ENCODE results near the gene WDR49.

WDR49 gene

DNA sequence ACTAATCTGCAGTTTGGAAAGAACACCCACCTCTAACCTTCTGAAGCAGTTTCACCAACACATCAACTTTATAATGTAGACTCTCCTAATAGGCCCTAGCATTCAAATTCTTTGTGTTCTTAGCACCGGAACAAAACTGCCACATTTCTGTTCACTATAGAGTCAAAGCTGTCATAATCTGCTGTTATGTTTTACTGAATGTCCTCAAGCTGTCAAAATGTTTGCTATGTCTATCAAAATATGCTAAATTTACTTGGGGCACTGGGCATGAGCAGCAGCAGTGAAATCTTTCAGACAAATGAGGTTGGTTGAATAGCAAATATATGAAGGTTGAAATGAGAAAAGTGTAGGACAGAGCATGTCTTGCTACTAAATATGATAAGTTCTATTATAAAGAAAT, 1.9 kb downstream of the WDR49 start:
- DNase-seq = no peak
- TF ChIP-seq, protein P1, sequence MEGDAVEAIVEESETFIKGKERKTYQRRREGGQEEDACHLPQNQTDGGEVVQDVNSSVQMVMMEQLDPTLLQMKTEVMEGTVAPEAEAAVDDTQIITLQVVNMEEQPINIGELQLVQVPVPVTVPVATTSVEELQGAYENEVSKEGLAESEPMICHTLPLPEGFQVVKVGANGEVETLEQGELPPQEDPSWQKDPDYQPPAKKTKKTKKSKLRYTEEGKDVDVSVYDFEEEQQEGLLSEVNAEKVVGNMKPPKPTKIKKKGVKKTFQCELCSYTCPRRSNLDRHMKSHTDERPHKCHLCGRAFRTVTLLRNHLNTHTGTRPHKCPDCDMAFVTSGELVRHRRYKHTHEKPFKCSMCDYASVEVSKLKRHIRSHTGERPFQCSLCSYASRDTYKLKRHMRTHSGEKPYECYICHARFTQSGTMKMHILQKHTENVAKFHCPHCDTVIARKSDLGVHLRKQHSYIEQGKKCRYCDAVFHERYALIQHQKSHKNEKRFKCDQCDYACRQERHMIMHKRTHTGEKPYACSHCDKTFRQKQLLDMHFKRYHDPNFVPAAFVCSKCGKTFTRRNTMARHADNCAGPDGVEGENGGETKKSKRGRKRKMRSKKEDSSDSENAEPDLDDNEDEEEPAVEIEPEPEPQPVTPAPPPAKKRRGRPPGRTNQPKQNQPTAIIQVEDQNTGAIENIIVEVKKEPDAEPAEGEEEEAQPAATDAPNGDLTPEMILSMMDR (IDR thresholded peaks at IDR 0.05; ENCODE audit: low read depth, low read length, missing control alignments) = no peak
- no peak overlapping the region for H3K4me3 ChIP-seq (ENCODE audit: low read depth, low read length)
- no peak overlapping the region for H3K27ac ChIP-seq
- in situ Hi-C loops (cut with HindIII; ENCODE audit: low pct_ligation_motif_present, low sequenced_read_pairs) = no loop called here
- no peaks in the 10 kb centered on the region for H3K27me3 ChIP-seq (replicated peaks)
- H3K36me3 ChIP-seq (replicated peaks) = no peaks in the 10 kb centered on the region

DNA sequence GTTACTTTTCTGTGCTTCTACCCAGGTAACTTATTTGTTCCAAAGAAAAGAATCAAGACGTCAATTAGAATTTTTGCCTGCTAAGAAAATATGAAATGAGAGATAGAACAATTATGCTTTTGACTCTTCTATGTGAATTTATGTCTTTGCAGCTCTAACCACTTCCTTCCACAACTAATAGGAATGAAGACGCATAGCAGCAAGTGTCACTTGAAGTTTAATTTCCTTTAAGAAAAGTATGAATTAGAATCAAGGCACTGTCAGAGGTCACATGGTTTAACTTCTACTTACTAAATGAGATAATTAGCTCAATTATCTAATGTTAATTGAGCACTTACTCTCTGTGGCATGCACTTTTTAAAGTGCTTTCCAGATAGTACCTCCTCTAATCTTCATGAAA, 3.3 kb downstream of the WDR49 start:
- Histone ChIP-seq H3K27ac (no peak overlapping the region), H3K27me3 (replicated peaks) (no peaks in the 10 kb centered on the region), H3K4me3 (ENCODE audit: low read depth, low read length) (no peak overlapping the region), H3K36me3 (replicated peaks) (no peaks in the 10 kb centered on the region)
- TF ChIP-seq, protein P1 (IDR thresholded peaks at IDR 0.05; ENCODE audit: low read depth, low read length, missing control alignments) = no peak
- in situ Hi-C loops (cut with HindIII; ENCODE audit: low pct_ligation_motif_present, low sequenced_read_pairs) = no loop called here
- no peak for DNase-seq

DNA sequence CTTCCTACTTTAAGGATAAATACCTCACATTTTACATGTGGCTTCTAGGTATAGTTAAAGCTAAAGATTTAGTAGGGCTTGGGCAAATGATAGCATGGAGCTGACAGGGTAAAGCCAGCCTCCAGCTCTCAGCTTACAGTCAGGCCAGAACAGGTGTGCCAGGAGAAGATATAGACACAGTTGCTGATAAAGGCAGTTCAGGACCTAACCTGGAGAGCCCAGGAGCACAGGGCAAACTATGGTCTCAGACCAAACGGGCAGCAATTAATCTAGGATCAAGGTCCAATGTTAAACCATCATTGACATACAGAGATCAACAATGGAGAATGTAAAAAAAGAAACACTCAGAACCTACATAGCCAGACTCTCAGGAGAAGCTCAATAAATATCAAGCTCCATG, 4.0 kb downstream of the WDR49 start:
- no peaks in the 10 kb centered on the region for H3K27me3 ChIP-seq (replicated peaks)
- no peak for DNase-seq
- in situ Hi-C loops (cut with HindIII; ENCODE audit: low pct_ligation_motif_present, low sequenced_read_pairs) = no loop called here
- H3K36me3 ChIP-seq (replicated peaks) = no peaks in the 10 kb centered on the region
- H3K4me3 ChIP-seq (ENCODE audit: low read depth, low read length) = no peak overlapping the region
- TF ChIP-seq, protein P1 (IDR thresholded peaks at IDR 0.05; ENCODE audit: low read depth, low read length, missing control alignments) = no peak
- H3K27ac ChIP-seq = no peak overlapping the region

GRCh38 chr3:167644611-167645010, 9.1 kb downstream of the WDR49 start:
- TF ChIP-seq, protein P1 (IDR thresholded peaks at IDR 0.05; ENCODE audit: low read depth, low read length, missing control alignments) = no peak
- H3K27ac ChIP-seq = no peak overlapping the region
- no peak for DNase-seq
- in situ Hi-C loops (cut with HindIII; ENCODE audit: low pct_ligation_motif_present, low sequenced_read_pairs) = no loop called here
- H3K36me3 ChIP-seq (replicated peaks) = no peaks in the 10 kb centered on the region
- H3K27me3 ChIP-seq (replicated peaks) = no peaks in the 10 kb centered on the region
- H3K4me3 ChIP-seq (ENCODE audit: low read depth, low read length) = no peak overlapping the region

DNA sequence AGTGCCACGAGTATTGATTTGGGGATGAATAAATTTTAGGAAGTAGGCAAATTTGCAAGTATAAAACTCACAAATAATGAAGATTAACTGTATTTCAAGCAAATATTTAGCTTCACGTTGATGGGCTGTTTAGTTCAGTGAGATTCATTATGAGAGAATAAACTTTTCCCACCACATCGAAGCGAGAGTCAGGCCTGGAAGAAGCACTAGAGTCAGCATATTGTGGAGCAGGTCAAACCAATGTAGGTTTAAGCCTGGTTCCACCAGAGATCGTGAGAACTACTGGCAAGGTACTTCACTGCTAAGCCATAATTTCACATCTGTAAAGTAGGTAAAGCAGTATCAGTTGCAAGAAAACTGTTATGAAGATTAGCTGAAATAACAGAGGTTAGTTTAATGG, 22.3 kb downstream of the WDR49 start:
- Histone ChIP-seq H3K4me3 (ENCODE audit: low read depth, low read length) (no peak overlapping the region), H3K27me3 (replicated peaks) (no peaks in the 10 kb centered on the region), H3K27ac (no peak overlapping the region), H3K36me3 (replicated peaks) (no peaks in the 10 kb centered on the region)
- no peak for DNase-seq
- in situ Hi-C loops (cut with HindIII; ENCODE audit: low pct_ligation_motif_present, low sequenced_read_pairs) = no loop called here
- TF ChIP-seq, protein P1 (IDR thresholded peaks at IDR 0.05; ENCODE audit: low read depth, low read length, missing control alignments) = no peak

DNA sequence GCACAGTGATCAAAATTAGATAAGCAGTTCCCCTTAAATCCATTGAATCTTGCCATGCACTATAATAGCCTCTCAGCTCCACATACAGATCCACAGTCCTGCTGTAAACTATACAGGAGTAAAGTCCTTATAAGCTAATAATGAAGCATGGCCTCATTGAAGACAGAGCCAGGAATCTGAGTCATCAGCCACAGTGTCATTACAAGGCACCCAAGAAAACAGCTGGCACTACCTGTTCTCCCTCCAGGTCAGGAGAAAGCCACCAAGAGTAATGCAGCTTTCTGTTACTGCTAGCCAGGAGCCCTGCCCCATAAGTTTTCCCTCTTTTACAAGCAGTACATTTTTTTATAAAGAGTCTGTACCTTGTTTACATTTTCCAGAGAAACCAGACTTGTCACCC, 27.3 kb downstream of the WDR49 start:
- Histone ChIP-seq H3K36me3 (replicated peaks) (no peaks in the 10 kb centered on the region), H3K4me3 (ENCODE audit: low read depth, low read length) (no peak overlapping the region), H3K27ac (no peak overlapping the region), H3K27me3 (replicated peaks) (no peaks in the 10 kb centered on the region)
- TF ChIP-seq, protein P1 (IDR thresholded peaks at IDR 0.05; ENCODE audit: low read depth, low read length, missing control alignments) = no peak
- no peak for DNase-seq
- in situ Hi-C loops (cut with HindIII; ENCODE audit: low pct_ligation_motif_present, low sequenced_read_pairs) = no loop called here

All from brain microvascular endothelial cell (primary cell).